Measurements from ENCODE around the gene CEMIP.

CEMIP gene

DNA sequence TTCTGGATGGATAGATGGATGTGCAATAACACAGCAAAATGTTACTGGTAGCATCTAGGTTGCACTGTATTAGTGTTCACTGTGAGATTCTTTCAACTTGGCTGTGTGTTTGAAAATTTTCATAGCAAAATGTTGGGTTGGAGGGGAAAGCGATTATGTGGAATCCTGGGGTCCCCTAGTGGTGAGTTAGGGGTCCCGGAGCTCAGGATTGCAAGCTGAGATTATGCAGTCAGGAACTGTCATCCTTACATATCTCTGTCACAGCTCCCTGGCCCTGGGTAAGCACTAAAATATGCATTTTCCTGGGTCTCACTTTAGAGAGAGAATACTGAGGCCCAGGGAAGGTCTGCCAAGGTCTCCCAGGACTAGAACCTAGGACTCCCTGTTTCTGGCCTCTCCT is 77.2 kb downstream of the CEMIP start:
- no peak overlapping the region for H3K27ac ChIP-seq (ENCODE audit: low read length)
- DNase-seq (ENCODE audit: low read depth, low spot score) = no peak
- H3K36me3 ChIP-seq (ENCODE audit: control insufficient read depth, insufficient read depth, low read length) = no peaks in the 10 kb centered on the region
- no peak overlapping the region for H3K4me3 ChIP-seq (ENCODE audit: low read length)
- H3K27me3 ChIP-seq (ENCODE audit: control insufficient read depth, insufficient read depth, low read length) = 0 out of 2 replicates have a peak, but pooled peaks cover 1% of the 10 kb centered on the region
- H3K4me1 ChIP-seq (ENCODE audit: control insufficient read depth, insufficient read depth, low read length) = no peaks in the 10 kb centered on the region
- no peaks in the 10 kb centered on the region for H3K9me3 ChIP-seq (ENCODE audit: control insufficient read depth, insufficient read depth, low read length)
- WGBS (ENCODE audit: insufficient coverage, insufficient read length) = no CpG with 5 or more reads among the region's 2 CpGs

DNA sequence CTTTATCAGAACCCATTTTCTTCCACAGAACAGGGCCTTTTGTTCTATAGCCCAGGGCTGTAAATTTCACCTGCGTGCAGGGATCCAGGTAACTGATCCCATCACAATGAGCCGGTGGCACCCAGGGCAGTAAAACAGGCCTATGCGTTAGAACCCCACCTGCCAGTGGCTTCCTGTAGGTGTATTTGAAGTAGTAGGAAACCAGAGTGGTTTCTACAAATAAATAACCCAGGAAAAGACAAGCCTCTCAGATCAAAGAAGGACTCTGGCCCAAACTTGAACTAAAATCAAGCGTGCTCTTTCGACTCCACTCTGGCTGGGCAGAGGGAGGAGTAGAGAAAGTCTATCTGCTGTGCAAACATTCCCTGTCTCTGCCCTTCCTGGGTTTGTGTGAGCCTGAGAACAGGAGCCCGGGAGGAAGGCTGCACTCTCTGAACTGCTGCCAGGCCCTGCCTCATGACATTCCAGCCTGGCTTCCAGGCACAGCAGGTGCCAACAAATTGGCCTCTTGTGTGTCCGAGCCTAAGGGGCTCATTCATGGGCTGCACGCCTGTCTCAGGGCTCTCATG is 77.7 kb downstream of the CEMIP start:
- no peak for DNase-seq (ENCODE audit: low read depth, low spot score)
- H3K36me3 ChIP-seq (ENCODE audit: control insufficient read depth, insufficient read depth, low read length) = no peaks in the 10 kb centered on the region
- 0 out of 2 replicates have a peak, but pooled peaks cover 1% of the 10 kb centered on the region for H3K27me3 ChIP-seq (ENCODE audit: control insufficient read depth, insufficient read depth, low read length)
- no peaks in the 10 kb centered on the region for H3K9me3 ChIP-seq (ENCODE audit: control insufficient read depth, insufficient read depth, low read length)
- no peak overlapping the region for H3K4me3 ChIP-seq (ENCODE audit: low read length)
- no CpG with 5 or more reads among the region's 8 CpGs for WGBS (ENCODE audit: insufficient coverage, insufficient read length)
- no peak overlapping the region for H3K27ac ChIP-seq (ENCODE audit: low read length)
- H3K4me1 ChIP-seq (ENCODE audit: control insufficient read depth, insufficient read depth, low read length) = no peaks in the 10 kb centered on the region

DNA sequence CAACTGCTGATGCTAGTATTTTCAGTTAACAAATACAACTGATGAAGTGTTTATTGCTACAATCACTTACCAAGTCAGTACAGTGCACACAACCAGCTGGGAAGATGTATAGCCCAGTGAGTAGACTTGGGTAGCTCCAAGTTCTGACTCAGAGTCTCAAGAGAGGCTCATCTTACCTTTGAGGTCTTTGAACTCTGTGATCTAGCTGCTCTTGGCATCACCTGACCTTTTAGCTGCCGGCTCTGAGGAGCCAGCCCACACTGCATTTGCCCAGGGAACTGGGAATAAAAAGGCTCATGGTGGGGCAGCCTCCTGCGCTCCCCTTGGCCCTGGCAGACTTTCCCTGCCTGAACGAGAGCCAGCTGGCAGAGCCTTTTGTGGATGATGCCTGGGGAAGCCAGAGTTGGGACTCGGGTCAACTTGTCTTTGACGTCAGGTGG is 82.6 kb downstream of the CEMIP start:
- no peak for DNase-seq (ENCODE audit: low read depth, low spot score)
- H3K27ac ChIP-seq (ENCODE audit: low read length) = no peak overlapping the region
- H3K27me3 ChIP-seq (ENCODE audit: control insufficient read depth, insufficient read depth, low read length) = 0 out of 2 replicates have a peak, but pooled peaks cover 1% of the 10 kb centered on the region

GRCh38 chr15:80864666-80865065 is 85.5 kb downstream of the CEMIP start:
- no peaks in the 10 kb centered on the region for H3K27me3 ChIP-seq (ENCODE audit: control insufficient read depth, insufficient read depth, low read length)
- H3K9me3 ChIP-seq (ENCODE audit: control insufficient read depth, insufficient read depth, low read length) = no peaks in the 10 kb centered on the region
- H3K4me3 ChIP-seq (ENCODE audit: low read length) = no peak overlapping the region
- no peaks in the 10 kb centered on the region for H3K36me3 ChIP-seq (ENCODE audit: control insufficient read depth, insufficient read depth, low read length)
- WGBS (ENCODE audit: insufficient coverage, insufficient read length) = no CpG with 5 or more reads among the region's 4 CpGs
- no peak for DNase-seq (ENCODE audit: low read depth, low spot score)
- H3K4me1 ChIP-seq (ENCODE audit: control insufficient read depth, insufficient read depth, low read length) = peaks cover 6% of the 10 kb centered on the region; the same call in 1 of the 2 replicates
- H3K27ac ChIP-seq (ENCODE audit: low read length) = no peak overlapping the region

More for the DNA sequence above, 82.6 kb downstream of the CEMIP start:
- H3K36me3 ChIP-seq (ENCODE audit: control insufficient read depth, insufficient read depth, low read length) = no peaks in the 10 kb centered on the region
- no peaks in the 10 kb centered on the region for H3K9me3 ChIP-seq (ENCODE audit: control insufficient read depth, insufficient read depth, low read length)
- no CpG with 5 or more reads among the region's 5 CpGs for WGBS (ENCODE audit: insufficient coverage, insufficient read length)
- H3K4me3 ChIP-seq (ENCODE audit: low read length) = no peak overlapping the region
- H3K4me1 ChIP-seq (ENCODE audit: control insufficient read depth, insufficient read depth, low read length) = peaks cover 3% of the 10 kb centered on the region; the same call in 1 of the 2 replicates

GRCh38 chr15:80866936-80867335 is 87.8 kb downstream of the CEMIP start:
- DNase-seq (ENCODE audit: low read depth, low spot score) = peak; percentile 54
- Histone ChIP-seq H3K4me3 (ENCODE audit: low read length) (no peak overlapping the region), H3K4me1 (ENCODE audit: control insufficient read depth, insufficient read depth, low read length) (peaks cover 6% of the 10 kb centered on the region), H3K27ac (ENCODE audit: low read length) (no peak overlapping the region), H3K36me3 (ENCODE audit: control insufficient read depth, insufficient read depth, low read length) (no peaks in the 10 kb centered on the region), H3K27me3 (ENCODE audit: control insufficient read depth, insufficient read depth, low read length) (no peaks in the 10 kb centered on the region), H3K9me3 (ENCODE audit: control insufficient read depth, insufficient read depth, low read length) (no peaks in the 10 kb centered on the region)
- no CpG with 5 or more reads among the region's 2 CpGs for WGBS (ENCODE audit: insufficient coverage, insufficient read length)

GRCh38 chr15:80870366-80870765 is 91.2 kb downstream of the CEMIP start:
- peaks cover 3% of the 10 kb centered on the region for H3K4me1 ChIP-seq (ENCODE audit: control insufficient read depth, insufficient read depth, low read length)
- H3K9me3 ChIP-seq (ENCODE audit: control insufficient read depth, insufficient read depth, low read length) = no peaks in the 10 kb centered on the region
- no CpG with 5 or more reads among the region's 8 CpGs for WGBS (ENCODE audit: insufficient coverage, insufficient read length)
- no peak for DNase-seq (ENCODE audit: low read depth, low spot score)
- no peaks in the 10 kb centered on the region for H3K27me3 ChIP-seq (ENCODE audit: control insufficient read depth, insufficient read depth, low read length)
- H3K36me3 ChIP-seq (ENCODE audit: control insufficient read depth, insufficient read depth, low read length) = no peaks in the 10 kb centered on the region
- H3K4me3 ChIP-seq (ENCODE audit: low read length) = no peak overlapping the region
- H3K27ac ChIP-seq (ENCODE audit: low read length) = no peak overlapping the region

GRCh38 chr15:80870893-80871292 is 91.7 kb downstream of the CEMIP start:
- Histone ChIP-seq H3K4me3 (ENCODE audit: low read length) (no peak overlapping the region), H3K4me1 (ENCODE audit: control insufficient read depth, insufficient read depth, low read length) (peaks cover 3% of the 10 kb centered on the region), H3K27ac (ENCODE audit: low read length) (no peak overlapping the region), H3K27me3 (ENCODE audit: control insufficient read depth, insufficient read depth, low read length) (no peaks in the 10 kb centered on the region), H3K36me3 (ENCODE audit: control insufficient read depth, insufficient read depth, low read length) (no peaks in the 10 kb centered on the region), H3K9me3 (ENCODE audit: control insufficient read depth, insufficient read depth, low read length) (no peaks in the 10 kb centered on the region)
- no peak for DNase-seq (ENCODE audit: low read depth, low spot score)
- WGBS (ENCODE audit: insufficient coverage, insufficient read length) = no CpG with 5 or more reads among the region's 5 CpGs

DNA sequence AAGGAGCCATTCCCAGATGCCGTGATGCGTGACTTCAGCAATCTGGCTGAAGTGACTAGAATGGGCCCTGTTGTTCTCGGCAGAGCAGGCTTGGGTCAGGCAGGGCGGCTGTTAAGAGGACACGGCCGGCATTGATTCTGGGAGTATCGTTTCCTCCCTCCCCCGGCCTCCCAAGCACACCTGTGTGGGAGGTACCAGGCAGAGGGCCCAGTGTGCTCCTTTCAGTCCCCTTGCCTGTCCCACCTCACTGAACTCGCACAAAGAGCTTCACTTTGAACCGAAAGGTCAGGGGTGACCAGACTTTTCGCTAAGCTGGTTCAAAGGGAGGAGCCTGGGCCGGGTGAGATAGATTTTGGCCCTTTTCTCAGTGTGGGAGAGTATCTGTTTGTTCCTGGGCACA is 92.7 kb downstream of the CEMIP start:
- Histone ChIP-seq H3K27me3 (ENCODE audit: control insufficient read depth, insufficient read depth, low read length) (no peaks in the 10 kb centered on the region), H3K36me3 (ENCODE audit: control insufficient read depth, insufficient read depth, low read length) (no peaks in the 10 kb centered on the region), H3K4me1 (ENCODE audit: control insufficient read depth, insufficient read depth, low read length) (peaks cover 3% of the 10 kb centered on the region), H3K4me3 (ENCODE audit: low read length) (no peak overlapping the region), H3K9me3 (ENCODE audit: control insufficient read depth, insufficient read depth, low read length) (no peaks in the 10 kb centered on the region), H3K27ac (ENCODE audit: low read length) (no peak overlapping the region)
- no CpG with 5 or more reads among the region's 12 CpGs for WGBS (ENCODE audit: insufficient coverage, insufficient read length)
- DNase-seq (ENCODE audit: low read depth, low spot score) = no peak

- H3K27ac ChIP-seq (ENCODE audit: low read length) = no peak overlapping the region
- DNase-seq (ENCODE audit: low read depth, low spot score) = no peak
- no peaks in the 10 kb centered on the region; the same call in 1 of the 2 replicates for H3K4me1 ChIP-seq (ENCODE audit: control insufficient read depth, insufficient read depth, low read length)
- no peaks in the 10 kb centered on the region for H3K27me3 ChIP-seq (ENCODE audit: control insufficient read depth, insufficient read depth, low read length)
- no peak overlapping the region for H3K4me3 ChIP-seq (ENCODE audit: low read length)
- no peaks in the 10 kb centered on the region for H3K9me3 ChIP-seq (ENCODE audit: control insufficient read depth, insufficient read depth, low read length)
- H3K36me3 ChIP-seq (ENCODE audit: control insufficient read depth, insufficient read depth, low read length) = no peaks in the 10 kb centered on the region
- WGBS (ENCODE audit: insufficient coverage, insufficient read length) = no CpG with 5 or more reads among the region's 7 CpGs
These were observed 94.3 kb downstream of the CEMIP start for GRCh38 chr15:80873366-80873952.

GRCh38 chr15:80875568-80876347 is 96.6 kb downstream of the CEMIP start:
- Histone ChIP-seq H3K27ac (ENCODE audit: low read length) (no peak overlapping the region), H3K4me3 (ENCODE audit: low read length) (no peak overlapping the region), H3K4me1 (ENCODE audit: control insufficient read depth, insufficient read depth, low read length) (no peaks in the 10 kb centered on the region; the same call in 1 of the 2 replicates), H3K36me3 (ENCODE audit: control insufficient read depth, insufficient read depth, low read length) (no peaks in the 10 kb centered on the region), H3K27me3 (ENCODE audit: control insufficient read depth, insufficient read depth, low read length) (no peaks in the 10 kb centered on the region), H3K9me3 (ENCODE audit: control insufficient read depth, insufficient read depth, low read length) (no peaks in the 10 kb centered on the region)
- no CpG with 5 or more reads among the region's 8 CpGs for WGBS (ENCODE audit: insufficient coverage, insufficient read length)
- DNase-seq (ENCODE audit: low read depth, low spot score) = no peak
